HG03060 (cell line): ENCODE measurements around the gene FHOD1.

ENCODE experiments used
- ATAC-seq: cut with Tn5 transposase; IDR thresholded peaks from one replicate; pipeline ENCODE4 v1.9.1; 2021; ENCODE audit warnings: low read depth, moderate number of reproducible peaks; ENCODE audit not compliant: unreplicated experiment

The FHOD1 gene

GRCh38 chr16:67277999-67278772, 30.9 kb upstream of the FHOD1 start:
- ATAC-seq = no peak

- no peak for ATAC-seq
Measured at GRCh38 chr16:67277294-67277998, 30.2 kb upstream of the FHOD1 start.

- no peak for ATAC-seq
Measured at GRCh38 chr16:67275321-67275720, 28.0 kb upstream of the FHOD1 start.

GRCh38 chr16:67271446-67271845, 24.2 kb upstream of the FHOD1 start:
- ATAC-seq = no peak

GRCh38 chr16:67270931-67271338, 23.7 kb upstream of the FHOD1 start:
- no peak for ATAC-seq

- ATAC-seq = no peak
Measured at GRCh38 chr16:67269766-67270165, 22.5 kb upstream of the FHOD1 start.

GRCh38 chr16:67268136-67268579, 20.9 kb upstream of the FHOD1 start:
- no peak for ATAC-seq

- no peak for ATAC-seq
Measured at GRCh38 chr16:67265834-67266233, 18.6 kb upstream of the FHOD1 start.

GRCh38 chr16:67264866-67265265, 17.6 kb upstream of the FHOD1 start:
- ATAC-seq = no peak

- no peak for ATAC-seq
Measured at GRCh38 chr16:67264277-67264676, 17.0 kb upstream of the FHOD1 start.

- ATAC-seq = no peak
Measured at GRCh38 chr16:67263201-67263600, 15.9 kb upstream of the FHOD1 start.

- ATAC-seq = no peak
Measured at GRCh38 chr16:67260426-67261063, 13.3 kb upstream of the FHOD1 start.

- ATAC-seq = no peak
Measured at GRCh38 chr16:67259705-67260104, 12.4 kb upstream of the FHOD1 start.

GRCh38 chr16:67258161-67258835, 11.0 kb upstream of the FHOD1 start:
- no peak for ATAC-seq

- no peak for ATAC-seq
Measured at GRCh38 chr16:67257486-67258160, 10.3 kb upstream of the FHOD1 start.

- no peak for ATAC-seq
Measured at GRCh38 chr16:67256701-67257230, 9.5 kb upstream of the FHOD1 start.

GRCh38 chr16:67255553-67256221, 8.4 kb upstream of the FHOD1 start:
- ATAC-seq = no peak

GRCh38 chr16:67254801-67255552, 7.7 kb upstream of the FHOD1 start:
- ATAC-seq = no peak
